IMR-90 (cell line): Measurements from ENCODE around the gene KDF1. TPM values are rescaled to one million over a fixed set of nuclear protein-coding genes. Genes with fewer than 3 reads are reported as not detected.

Experiments used
- ATAC-seq: fragments of 200-7000 bp; cut with Tn5 transposase; 2 replicates; pipeline ENCODE4 v1.9.1; 2020; ENCODE audit warnings: low read depth, mild to moderate bottlenecking, moderate library complexity
- BruUV-seq: library from RNA; stranded (reverse); fragments of 400-500 nt; replicated peaks from 2 replicates; lab custom pipeline; 2021; lab: Mats Ljungman, UMichigan
- CTCF ChIA-PET: fragments of 300-600 bp; formaldehyde crosslinking; extraction: SDS; loops from one replicate; lab custom pipeline; 2021; ENCODE audit warnings: antibody characterized with exemption; lab: Yijun Ruan, JAX
- POLR2A ChIA-PET: fragments of 300-600 bp; sonication (Branson Sonifier 250); formaldehyde crosslinking; loops from one replicate; lab custom pipeline; 2022; ENCODE audit warnings: antibody characterized with exemption; ENCODE audit not compliant: unreplicated experiment; lab: Charles Lee
- DNase-seq: peaks from one replicate; pipeline ENCODE4 v3.0.0; 2013
- H2AFZ ChIP-seq: replicated peaks from 2 replicates; pipeline ENCODE3; 2013; ENCODE audit warnings: low read length, mild to moderate bottlenecking; ENCODE audit not compliant: poor library complexity
- H2AK5ac ChIP-seq: 2 replicates; pipeline ENCODE4 v1.6.1; 2013; ENCODE audit warnings: low read depth, low read length, inconsistent platforms
- H2AK9ac ChIP-seq: replicated peaks from 2 replicates; pipeline ENCODE3; 2013; ENCODE audit warnings: mild to moderate bottlenecking, low read depth, low read length, moderate library complexity; ENCODE audit not compliant: poor library complexity
- H2BK120ac ChIP-seq: 2 replicates; pipeline ENCODE4 v1.6.1; 2013; ENCODE audit warnings: low read depth, low read length, inconsistent platforms
- H2BK15ac ChIP-seq: 3 replicates; pipeline ENCODE4 v1.6.1; 2013; ENCODE audit warnings: low read depth, low read length, inconsistent platforms
- H2BK20ac ChIP-seq: 2 replicates; pipeline ENCODE4 v1.6.1; 2013; ENCODE audit warnings: low read depth, mild to moderate bottlenecking, inconsistent platforms, low read length, moderate library complexity
- H2BK5ac ChIP-seq: 2 replicates; pipeline ENCODE4 v1.6.1; 2013; ENCODE audit warnings: mild to moderate bottlenecking, low read depth, low read length, inconsistent platforms; ENCODE audit not compliant: poor library complexity, severe bottlenecking
- H3K14ac ChIP-seq: replicated peaks from 2 replicates; pipeline ENCODE4 v1.6.1; 2013; ENCODE audit warnings: low read depth, low read length, inconsistent platforms
- H3K18ac ChIP-seq: 2 replicates; pipeline ENCODE4 v1.6.1; 2013; ENCODE audit warnings: low read depth, low read length, control low read depth
- H3K23ac ChIP-seq: 2 replicates; pipeline ENCODE4 v1.6.1; 2013; ENCODE audit warnings: low read depth, low read length, inconsistent platforms
- H3K27ac ChIP-seq: 2 replicates; pipeline ENCODE4 v1.5.1; 2013; ENCODE audit warnings: mild to moderate bottlenecking, control low read depth, low read length; ENCODE audit not compliant: insufficient read depth
- H3K27me3 ChIP-seq: 2 replicates; pipeline ENCODE4 v1.6.1; 2013; ENCODE audit warnings: low read length; ENCODE audit not compliant: control insufficient read depth, insufficient read depth
- H3K36me3 ChIP-seq: 2 replicates; pipeline ENCODE4 v1.6.1; 2013; ENCODE audit warnings: low read length, mixed read lengths; ENCODE audit not compliant: control insufficient read depth, insufficient read depth
- H3K4ac ChIP-seq: 2 replicates; pipeline ENCODE4 v1.6.1; 2013; ENCODE audit warnings: low read depth, low read length, inconsistent platforms
- H3K4me1 ChIP-seq: 2 replicates; pipeline ENCODE4 v1.6.1; 2013; ENCODE audit warnings: low read length, mixed read lengths; ENCODE audit not compliant: control insufficient read depth, insufficient read depth
- H3K4me2 ChIP-seq: 2 replicates; pipeline ENCODE4 v1.6.1; 2013; ENCODE audit warnings: low read depth, mild to moderate bottlenecking, control low read depth, low read length, moderate library complexity
- H3K4me3 ChIP-seq: 2 replicates; pipeline ENCODE4 v1.5.1; 2013; ENCODE audit warnings: low read depth, mild to moderate bottlenecking, control low read depth, low read length, moderate library complexity; ENCODE audit not compliant: insufficient read depth
- H3K56ac ChIP-seq: 2 replicates; pipeline ENCODE4 v1.6.1; 2013; ENCODE audit warnings: low read length, inconsistent platforms; ENCODE audit not compliant: insufficient read depth; ENCODE audit errors: extremely low read depth
- H3K79me1 ChIP-seq, 2 experiments: 2 replicates each; pipeline ENCODE4 v1.6.1; 2013; ENCODE audit warnings: low read length in 2 of 2, inconsistent platforms in 1 of 2, low read depth in 1 of 2
- H3K9ac ChIP-seq: 2 replicates; pipeline ENCODE4 v1.6.1; 2013; ENCODE audit warnings: low read depth, low read length, control low read depth
- H3K9me1 ChIP-seq: 2 replicates; pipeline ENCODE4 v1.6.1; 2013; ENCODE audit warnings: low read length, inconsistent platforms; ENCODE audit not compliant: insufficient read depth
- H3K9me3 ChIP-seq: 2 replicates; pipeline ENCODE4 v1.6.1; 2013; ENCODE audit warnings: low read length; ENCODE audit not compliant: control insufficient read depth, insufficient read depth
- H4K20me1 ChIP-seq: 2 replicates; pipeline ENCODE4 v1.6.1; 2013; ENCODE audit warnings: low read length, inconsistent platforms; ENCODE audit not compliant: insufficient read depth
- H4K5ac ChIP-seq: 2 replicates; pipeline ENCODE4 v1.6.1; 2013; ENCODE audit warnings: mild to moderate bottlenecking, low read depth, low read length, control low read depth
- H4K8ac ChIP-seq, 2 experiments: 2 replicates each; pipeline ENCODE4 v1.6.1; 2013; ENCODE audit warnings: low read depth in 2 of 2, low read length in 2 of 2, control low read depth in 1 of 2, inconsistent platforms in 1 of 2
- H4K91ac ChIP-seq: 2 replicates; pipeline ENCODE4 v1.6.1; 2013; ENCODE audit warnings: low read depth, low read length, inconsistent platforms; ENCODE audit not compliant: insufficient read depth
- BHLHE40 ChIP-seq: fragments of 150-350 bp; IDR thresholded peaks from 2 replicates; pipeline ENCODE4 v1.6.1; 2016; ENCODE audit warnings: mild to moderate bottlenecking, low read depth, low read length
- CEBPB ChIP-seq: IDR thresholded peaks from 2 replicates; pipeline ENCODE4 v1.6.1; 2012; ENCODE audit warnings: low read depth, low read length, improper control_type of control experiment
- CHD1 ChIP-seq: IDR thresholded peaks from 2 replicates; pipeline ENCODE4 v1.6.1; 2012; ENCODE audit warnings: low read depth, low read length, improper control_type of control experiment
- CTCF ChIP-seq: conservative IDR thresholded peaks from 2 replicates; pipeline ENCODE4 v1.5.1; 2012; ENCODE audit warnings: mild to moderate bottlenecking, low read depth, low read length, improper control_type of control experiment
- FOS ChIP-seq: fragments of 150-350 bp; IDR thresholded peaks from 2 replicates; pipeline ENCODE4 v1.6.1; 2016; ENCODE audit warnings: low read depth, low read length
- MAFK ChIP-seq: IDR thresholded peaks from 2 replicates; pipeline ENCODE4 v1.6.1; 2012; ENCODE audit warnings: low read depth, low read length, improper control_type of control experiment
- MAZ ChIP-seq: IDR thresholded peaks from 2 replicates; pipeline ENCODE4 v1.6.1; 2012; ENCODE audit warnings: low read depth, mild to moderate bottlenecking, low read length, improper control_type of control experiment, moderate library complexity, borderline replicate concordance
- MXI1 ChIP-seq: IDR thresholded peaks from 2 replicates; pipeline ENCODE4 v1.6.1; 2012; ENCODE audit warnings: low read depth, mild to moderate bottlenecking, low read length, moderate library complexity, borderline replicate concordance
- NFE2L2 ChIP-seq: fragments of 150-350 bp; IDR thresholded peaks from 2 replicates; pipeline ENCODE4 v1.6.1; 2016; ENCODE audit warnings: low read depth, mild to moderate bottlenecking, low read length
- POLR2A ChIP-seq: IDR thresholded peaks from 2 replicates; pipeline ENCODE4 v1.6.1; 2012; ENCODE audit warnings: mild to moderate bottlenecking, low read depth, low read length
- RAD21 ChIP-seq: IDR thresholded peaks from 2 replicates; pipeline ENCODE4 v1.6.1; 2012; ENCODE audit warnings: low read length, improper control_type of control experiment
- RCOR1 ChIP-seq: IDR thresholded peaks from 2 replicates; pipeline ENCODE4 v1.6.1; 2012; ENCODE audit warnings: mild to moderate bottlenecking, low read length, improper control_type of control experiment; ENCODE audit not compliant: insufficient replicate concordance
- RFX5 ChIP-seq: IDR thresholded peaks from 2 replicates; pipeline ENCODE4 v1.8.0; 2012; ENCODE audit warnings: low read depth, mild to moderate bottlenecking, low read length, moderate library complexity
- SMC3 ChIP-seq: fragments of 150-350 bp; IDR thresholded peaks from 2 replicates; pipeline ENCODE4 v1.6.1; 2016; ENCODE audit warnings: low read depth, mild to moderate bottlenecking, antibody characterized with exemption, low read length, moderate library complexity
- WGBS, 2 experiments: methylation state at CpG; one replicate each; pipeline versions ENCODE4 v1.1.5 to v1.1.7; 2013; ENCODE audit warnings: missing lambda C conversion rate in 2 of 2; ENCODE audit not compliant: insufficient read length in 1 of 2; ENCODE audit errors: extremely low coverage in 2 of 2; 5-methylcytosine and 5-hydroxymethylcytosine counted together
- dilution Hi-C: fragments of 300-500 bp; cut with HindIII; formaldehyde crosslinking; loops from one replicate; pipeline ENCODE4 v1.14.3; 2018; ENCODE audit warnings: low sequenced_read_pairs; ENCODE audit not compliant: unreplicated experiment
- in situ Hi-C: fragments of 300-500 bp; cut with MboI; formaldehyde crosslinking; loops from 3 replicates; pipeline ENCODE4 v1.14.3; 2019; ENCODE audit warnings: low sequenced_read_pairs, inconsistent platforms, mixed read lengths
- intact Hi-C: fragments of 100-400 bp; cut with micrococcal nuclease; formaldehyde crosslinking; loops from 2 replicates; pipeline ENCODE4 v1.10.0; 2022
- polyA plus RNA-seq, 3 experiments: library from polyadenylated mRNA; depleted of rRNA; stranded (reverse); fragments of >200 nt; gene quantifications; 2 replicates each; pipeline ENCODE4 v1.2.3, GENCODE V29; 2012; ENCODE audit warnings: low replicate concordance in 1 of 3
- total RNA-seq: library from RNA; depleted of rRNA; stranded (reverse); fragments of >200 nt; gene quantifications from 2 replicates; pipeline ENCODE4 v1.2.3, GENCODE V29; 2012
- TF ChIP-seq, protein P1 (sequence below): fragments of 150-350 bp; IDR thresholded peaks from 2 replicates; pipeline ENCODE4 v1.6.1; 2017; ENCODE audit warnings: mild to moderate bottlenecking, antibody characterized with exemption, low read length, low read depth
- TF ChIP-seq, protein P2 (sequence below): fragments of 150-350 bp; IDR thresholded peaks from 2 replicates; pipeline ENCODE4 v1.6.1; 2016; ENCODE audit warnings: low read depth, mild to moderate bottlenecking, low read length, moderate library complexity, borderline replicate concordance

KDF1 gene
- total and polyA plus RNA-seq, 2 of the 4 experiments (the other 2 are of a cell fraction): not detected

DNA sequence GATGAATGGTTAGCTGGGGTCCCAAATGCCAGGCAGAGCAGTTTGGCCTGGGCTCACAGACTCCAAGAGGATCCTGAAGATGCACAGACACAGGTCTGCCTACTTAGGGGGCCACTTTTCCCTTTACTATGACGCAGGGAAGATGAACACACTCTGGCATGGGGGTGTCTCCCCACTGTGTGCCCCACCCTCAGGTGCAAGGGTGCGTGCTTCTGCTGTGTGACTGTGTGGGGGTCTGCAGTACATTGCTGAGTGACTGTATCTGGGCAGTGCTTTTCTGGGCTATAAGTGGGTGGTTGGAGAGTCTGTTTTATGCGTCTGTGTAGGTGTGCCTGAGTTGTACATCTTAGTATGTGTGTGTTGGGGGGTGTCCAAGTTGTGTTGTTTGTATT, 50.3 kb downstream of the KDF1 start:
- Histone ChIP-seq H3K18ac (no peak overlapping the region), H3K9me3 (no peaks in the 10 kb centered on the region), H3K14ac (no peak overlapping the region), H3K27ac (no peak overlapping the region), H3K79me1 (no peaks in the 10 kb centered on the region), H3K56ac (no peak overlapping the region), H3K9ac (no peak overlapping the region), H4K8ac (no peak overlapping the region), H2AK9ac (no peak overlapping the region), H3K27me3 (peaks cover 15% of the 10 kb centered on the region), H2BK15ac (no peak overlapping the region), H2AFZ (peak overlapping the region; percentile 39), H4K91ac (no peak overlapping the region), H2BK120ac (no peak overlapping the region), H3K4me3 (no peak overlapping the region), H4K5ac (no peak overlapping the region), H3K4ac (no peak overlapping the region), H3K9me1 (no peaks in the 10 kb centered on the region), H3K4me1 (no peaks in the 10 kb centered on the region), H3K4me2 (no peak overlapping the region), H3K36me3 (no peaks in the 10 kb centered on the region), H2AK5ac (no peak overlapping the region), H2BK5ac (no peak overlapping the region), H2BK20ac (no peak overlapping the region), H4K20me1 (no peaks in the 10 kb centered on the region), H3K23ac (no peak overlapping the region)
- intact Hi-C loops (no loop called here), dilution Hi-C loops (no loop called here), in situ Hi-C loops (no loop called here)
- ChIA-PET CTCF (no interaction called here), POLR2A (no interaction called here)
- DNase-seq: no peak
- WGBS, 2 experiments: no CpG with 5 or more reads among the region's 3 CpGs
- TF ChIP-seq BHLHE40 (no peak), SMC3 (no peak), RAD21 (no peak), POLR2A (no peak), RFX5 (no peak), MAZ (no peak), MXI1 (no peak), CHD1 (no peak), RCOR1 (no peak), MAFK (no peak), NFE2L2 (no peak), CTCF (no peak), CEBPB (no peak), FOS (no peak)
- TF ChIP-seq, protein P1, sequence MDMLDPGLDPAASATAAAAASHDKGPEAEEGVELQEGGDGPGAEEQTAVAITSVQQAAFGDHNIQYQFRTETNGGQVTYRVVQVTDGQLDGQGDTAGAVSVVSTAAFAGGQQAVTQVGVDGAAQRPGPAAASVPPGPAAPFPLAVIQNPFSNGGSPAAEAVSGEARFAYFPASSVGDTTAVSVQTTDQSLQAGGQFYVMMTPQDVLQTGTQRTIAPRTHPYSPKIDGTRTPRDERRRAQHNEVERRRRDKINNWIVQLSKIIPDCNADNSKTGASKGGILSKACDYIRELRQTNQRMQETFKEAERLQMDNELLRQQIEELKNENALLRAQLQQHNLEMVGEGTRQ: no peak
- TF ChIP-seq, protein P2, sequence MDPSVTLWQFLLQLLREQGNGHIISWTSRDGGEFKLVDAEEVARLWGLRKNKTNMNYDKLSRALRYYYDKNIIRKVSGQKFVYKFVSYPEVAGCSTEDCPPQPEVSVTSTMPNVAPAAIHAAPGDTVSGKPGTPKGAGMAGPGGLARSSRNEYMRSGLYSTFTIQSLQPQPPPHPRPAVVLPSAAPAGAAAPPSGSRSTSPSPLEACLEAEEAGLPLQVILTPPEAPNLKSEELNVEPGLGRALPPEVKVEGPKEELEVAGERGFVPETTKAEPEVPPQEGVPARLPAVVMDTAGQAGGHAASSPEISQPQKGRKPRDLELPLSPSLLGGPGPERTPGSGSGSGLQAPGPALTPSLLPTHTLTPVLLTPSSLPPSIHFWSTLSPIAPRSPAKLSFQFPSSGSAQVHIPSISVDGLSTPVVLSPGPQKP: no peak
- no peak for ATAC-seq
- BruUV-seq: no TSS peak
